Liver (tissue), 3 donors: Measurements from ENCODE around the gene FGF5.

Experiments used
- ATF3 ChIP-seq: IDR thresholded peaks from 2 replicates; pipeline ENCODE4 v1.6.1; 2016; ENCODE audit warnings: antibody characterized with exemption
- CTCF ChIP-seq: fragments of 150-350 bp; IDR thresholded peaks from 2 replicates; pipeline ENCODE4 v1.5.1; 2017; ENCODE audit warnings: improper control_type of control experiment, low read depth, low read length; ENCODE audit not compliant: missing input control
- EGR1 ChIP-seq, 2 donors: IDR thresholded peaks; 2 replicates each; pipeline ENCODE4 v1.6.1; 2016 to 2018; ENCODE audit warnings: antibody characterized with exemption in 2 of 2, low read depth in 2 of 2
- FOXA1 ChIP-seq: IDR thresholded peaks from 2 replicates; pipeline ENCODE4 v1.6.1; 2016; ENCODE audit warnings: antibody characterized with exemption
- FOXA2 ChIP-seq: IDR thresholded peaks from 2 replicates; pipeline ENCODE4 v1.6.1; 2016; ENCODE audit warnings: antibody characterized with exemption
- GABPA ChIP-seq, 2 donors: IDR thresholded peaks in 1 of 2; conservative IDR thresholded peaks in 1 of 2; 2 replicates each; pipeline ENCODE4 v1.6.1; 2016; ENCODE audit warnings: antibody characterized with exemption in 2 of 2, mild to moderate bottlenecking in 1 of 2, moderate library complexity in 1 of 2
- MAX ChIP-seq: IDR thresholded peaks from 2 replicates; pipeline ENCODE4 v1.6.1; 2016; ENCODE audit warnings: antibody characterized with exemption
- RAD21 ChIP-seq, 2 donors: IDR thresholded peaks; 2 replicates each; pipeline ENCODE4 v1.6.1; 2016; ENCODE audit warnings: antibody characterized with exemption in 2 of 2, mild to moderate bottlenecking in 2 of 2
- REST ChIP-seq: IDR thresholded peaks from 2 replicates; pipeline ENCODE4 v1.6.1; 2016; ENCODE audit warnings: antibody characterized with exemption, mild to moderate bottlenecking
- RXRA ChIP-seq, 2 donors: IDR thresholded peaks; 2 replicates each; pipeline ENCODE4 v1.6.1; 2017 to 2018; ENCODE audit warnings: antibody characterized with exemption in 2 of 2, mild to moderate bottlenecking in 1 of 2
- TAF1 ChIP-seq: conservative IDR thresholded peaks from 2 replicates; pipeline ENCODE4 v1.6.1; 2016; ENCODE audit warnings: antibody characterized with exemption, mild to moderate bottlenecking
- YY1 ChIP-seq: IDR thresholded peaks from 2 replicates; pipeline ENCODE4 v1.6.1; 2016; ENCODE audit warnings: antibody characterized with exemption, mild to moderate bottlenecking
- donor health status: healthy.
- donor health status: healthy.

GRCh38 chr4:80286451-80286850, 20.0 kb downstream of the FGF5 start:
- no peak for TF ChIP-seq CTCF
- TF ChIP-seq RAD21 (IDR thresholded peaks at IDR 0.05), result no peak
- no peak for TF ChIP-seq ATF3
- TF ChIP-seq EGR1 (IDR thresholded peaks at IDR 0.05; ENCODE audit: low read depth in 2 of 2), result no peak
- TF ChIP-seq FOXA1, result no peak
- no peak for TF ChIP-seq FOXA2
- TF ChIP-seq YY1, result no peak
- TF ChIP-seq MAX, result no peak
- TF ChIP-seq RXRA (IDR thresholded peaks at IDR 0.05), result no peak
- no peak for TF ChIP-seq REST
- TF ChIP-seq GABPA (IDR thresholded peaks at IDR 0.05 in 1 of 2, conservative IDR thresholded peaks at IDR 0.05 in 1 of 2), result no peak
- TF ChIP-seq TAF1, result no peak
